HEK293 (cell line): ENCODE results near the gene GAS2L2.
A peak's percentile ranks its signal among the peaks of the same experiment; 100 is the strongest.

ENCODE experiments used
- ATF2 ChIP-seq: fragments of 450-650 bp; formaldehyde crosslinking; IDR thresholded peaks from 2 replicates; pipeline ENCODE4 v1.5.1; 2016; ENCODE audit warnings: missing biosample characterization, missing genetic modification characterization, low read depth
- GLIS1 ChIP-seq: fragments of 450-650 bp; formaldehyde crosslinking; IDR thresholded peaks from 2 replicates; pipeline ENCODE4 v1.5.1; 2016; ENCODE audit warnings: missing biosample characterization, missing genetic modification characterization
- HOXC10 ChIP-seq: sonication (generic); formaldehyde crosslinking; IDR thresholded peaks from 2 replicates; pipeline ENCODE4 v1.8.1; 2023; ENCODE audit warnings: mild to moderate bottlenecking, missing genetic modification reagents
- KLF9 ChIP-seq: fragments of 450-650 bp; formaldehyde crosslinking; IDR thresholded peaks from 2 replicates; pipeline ENCODE4 v1.5.1; 2016; ENCODE audit warnings: missing biosample characterization, missing genetic modification characterization, low read depth
- MYNN ChIP-seq: fragments of 450-650 bp; formaldehyde crosslinking; IDR thresholded peaks from 2 replicates; pipeline ENCODE4 v1.5.1; 2016; ENCODE audit warnings: missing biosample characterization, missing genetic modification characterization, borderline replicate concordance
- OSR2 ChIP-seq: fragments of 450-650 bp; formaldehyde crosslinking; IDR thresholded peaks from 2 replicates; pipeline ENCODE4 v1.5.1; 2016; ENCODE audit warnings: missing biosample characterization, missing genetic modification characterization
- PRDM4 ChIP-seq: fragments of 450-650 bp; formaldehyde crosslinking; IDR thresholded peaks from 2 replicates; pipeline ENCODE4 v1.5.1; 2017; ENCODE audit warnings: missing biosample characterization, missing genetic modification characterization
- RBAK ChIP-seq: fragments of 450-650 bp; formaldehyde crosslinking; IDR thresholded peaks from 2 replicates; pipeline ENCODE4 v1.5.1; 2016; ENCODE audit warnings: missing biosample characterization, missing genetic modification characterization
- SCRT2 ChIP-seq: fragments of 450-650 bp; formaldehyde crosslinking; IDR thresholded peaks from 2 replicates; pipeline ENCODE4 v1.5.1; 2016; ENCODE audit warnings: missing biosample characterization, missing genetic modification characterization
- WT1 ChIP-seq: fragments of 450-650 bp; formaldehyde crosslinking; IDR thresholded peaks from 2 replicates; pipeline ENCODE4 v1.5.1; 2016; ENCODE audit warnings: missing biosample characterization, missing genetic modification characterization
- ZBTB20 ChIP-seq: fragments of 450-650 bp; formaldehyde crosslinking; IDR thresholded peaks from 2 replicates; pipeline ENCODE4 v1.5.1; 2016; ENCODE audit warnings: missing biosample characterization, missing genetic modification characterization
- ZNF132 ChIP-seq: fragments of 450-650 bp; formaldehyde crosslinking; IDR thresholded peaks from 2 replicates; pipeline ENCODE4 v1.5.1; 2017; ENCODE audit warnings: missing biosample characterization, missing genetic modification characterization, borderline replicate concordance
- ZNF138 ChIP-seq: fragments of 450-650 bp; formaldehyde crosslinking; IDR thresholded peaks from 2 replicates; pipeline ENCODE4 v1.5.1; 2016; ENCODE audit warnings: missing biosample characterization, missing genetic modification characterization, borderline replicate concordance
- ZNF148 ChIP-seq: fragments of 450-650 bp; formaldehyde crosslinking; IDR thresholded peaks from 2 replicates; pipeline ENCODE4 v1.5.0; 2017; ENCODE audit warnings: missing biosample characterization, missing genetic modification characterization, borderline replicate concordance
- ZNF155 ChIP-seq: fragments of 450-650 bp; formaldehyde crosslinking; IDR thresholded peaks from 2 replicates; pipeline ENCODE4 v1.5.1; 2016; ENCODE audit warnings: missing biosample characterization, missing genetic modification characterization
- ZNF2 ChIP-seq: fragments of 450-650 bp; formaldehyde crosslinking; IDR thresholded peaks from 2 replicates; pipeline ENCODE4 v1.5.1; 2016; ENCODE audit warnings: missing biosample characterization, missing genetic modification characterization
- ZNF335 ChIP-seq: fragments of 450-650 bp; formaldehyde crosslinking; conservative IDR thresholded peaks from 2 replicates; pipeline ENCODE4 v1.5.1; 2016; ENCODE audit warnings: missing biosample characterization, missing genetic modification characterization
- ZNF350 ChIP-seq: fragments of 450-650 bp; formaldehyde crosslinking; IDR thresholded peaks from 2 replicates; pipeline ENCODE4 v1.5.0; 2017; ENCODE audit warnings: missing biosample characterization, mild to moderate bottlenecking, missing genetic modification characterization
- ZNF354C ChIP-seq: fragments of 450-650 bp; formaldehyde crosslinking; IDR thresholded peaks from 2 replicates; pipeline ENCODE4 v1.5.1; 2016; ENCODE audit warnings: missing biosample characterization, missing genetic modification characterization, low read depth, borderline replicate concordance
- ZNF37A ChIP-seq: fragments of 450-650 bp; IDR thresholded peaks from 2 replicates; pipeline ENCODE4 v1.5.1; 2018; ENCODE audit warnings: missing biosample characterization, missing genetic modification characterization
- ZNF391 ChIP-seq: fragments of 450-650 bp; formaldehyde crosslinking; IDR thresholded peaks from 2 replicates; pipeline ENCODE4 v1.5.1; 2016; ENCODE audit warnings: low read depth, missing biosample characterization, missing genetic modification characterization, borderline replicate concordance
- ZNF48 ChIP-seq: fragments of 450-650 bp; formaldehyde crosslinking; IDR thresholded peaks from 2 replicates; pipeline ENCODE4 v1.5.1; 2016; ENCODE audit warnings: missing biosample characterization, missing genetic modification characterization
- ZNF488 ChIP-seq: fragments of 450-650 bp; formaldehyde crosslinking; IDR thresholded peaks from 2 replicates; pipeline ENCODE4 v1.5.1; 2016; ENCODE audit warnings: missing biosample characterization, missing genetic modification characterization
- ZNF501 ChIP-seq: fragments of 450-650 bp; formaldehyde crosslinking; IDR thresholded peaks from 2 replicates; pipeline ENCODE4 v1.5.1; 2016; ENCODE audit warnings: missing biosample characterization, missing genetic modification characterization
- ZNF529 ChIP-seq: fragments of 450-650 bp; formaldehyde crosslinking; IDR thresholded peaks from 2 replicates; pipeline ENCODE4 v1.5.1; 2017; ENCODE audit warnings: missing genetic modification characterization, missing biosample characterization; ENCODE audit not compliant: insufficient replicate concordance
- ZNF544 ChIP-seq: fragments of 450-650 bp; formaldehyde crosslinking; IDR thresholded peaks from 2 replicates; pipeline ENCODE4 v1.5.0; 2017; ENCODE audit warnings: missing biosample characterization, missing genetic modification characterization
- ZNF558 ChIP-seq: fragments of 450-650 bp; formaldehyde crosslinking; IDR thresholded peaks from 2 replicates; pipeline ENCODE4 v1.5.1; 2016; ENCODE audit warnings: missing biosample characterization, missing genetic modification characterization
- ZNF585B ChIP-seq: fragments of 450-650 bp; formaldehyde crosslinking; IDR thresholded peaks from 2 replicates; pipeline ENCODE4 v1.5.1; 2016; ENCODE audit warnings: missing biosample characterization, missing genetic modification characterization
- ZNF629 ChIP-seq: fragments of 450-650 bp; formaldehyde crosslinking; IDR thresholded peaks from 2 replicates; pipeline ENCODE4 v1.5.1; 2017; ENCODE audit warnings: missing biosample characterization, missing genetic modification characterization
- ZNF645 ChIP-seq: fragments of 450-650 bp; formaldehyde crosslinking; IDR thresholded peaks from 2 replicates; pipeline ENCODE4; 2016; ENCODE audit warnings: missing biosample characterization, missing genetic modification characterization
- ZNF660 ChIP-seq: fragments of 450-650 bp; IDR thresholded peaks from 2 replicates; pipeline ENCODE4 v1.5.1; 2018; ENCODE audit warnings: missing biosample characterization, mild to moderate bottlenecking, missing genetic modification characterization
- ZNF76 ChIP-seq: fragments of 450-650 bp; formaldehyde crosslinking; IDR thresholded peaks from 2 replicates; pipeline ENCODE4; 2016; ENCODE audit warnings: low read depth, missing biosample characterization, missing genetic modification characterization, borderline replicate concordance
- ZNF777 ChIP-seq: fragments of 450-650 bp; formaldehyde crosslinking; IDR thresholded peaks from 2 replicates; pipeline ENCODE4 v1.5.1; 2017; ENCODE audit warnings: missing biosample characterization, missing genetic modification characterization, borderline replicate concordance
- ZXDB ChIP-seq: fragments of 450-650 bp; formaldehyde crosslinking; IDR thresholded peaks from 2 replicates; pipeline ENCODE4 v1.5.1; 2016; ENCODE audit warnings: missing biosample characterization, missing genetic modification characterization

Gene GAS2L2

GRCh38 chr17:35731239-35731916 lies 21.7 kb downstream of the GAS2L2 start, which contains the start of gene RASL10B (continued):
- TF ChIP-seq KLF9 (tag by site-specific recombination) (no peak), MYNN (tag by site-specific recombination) (no peak), SCRT2 (tag by site-specific recombination) (no peak), ZBTB20 (peak; percentile 65; the same call in 1 of the 2 replicates), ZNF501 (0 out of 2 replicates have a peak, but pooled peaks have one; percentile 19), ZNF660 (tag by site-specific recombination) (peak; percentile 77), ZNF585B (no peak), PRDM4 (tag by site-specific recombination) (no peak), ZNF391 (tag by site-specific recombination) (no peak), ZNF2 (no peak), ZNF335 (tag by site-specific recombination) (peak; percentile 52), ZNF132 (tag by site-specific recombination) (no peak), OSR2 (tag by site-specific recombination) (no peak), ZXDB (tag by site-specific recombination) (no peak), HOXC10 (CRISPR knock-in tag) (no peak), ZNF48 (no peak), ZNF37A (tag by site-specific recombination) (no peak), ATF2 (tag by site-specific recombination) (no peak), ZNF76 (tag by site-specific recombination) (no peak), ZNF148 (tag by site-specific recombination) (no peak), ZNF155 (tag by site-specific recombination) (no peak), ZNF544 (tag by site-specific recombination) (no peak), GLIS1 (tag by site-specific recombination) (peak; percentile 70), ZNF558 (tag by site-specific recombination) (no peak), WT1 (tag by site-specific recombination) (no peak), RBAK (tag by site-specific recombination) (no peak), ZNF488 (no peak), ZNF529 (tag by site-specific recombination) (no peak), ZNF629 (peak; percentile 27; the same call in 1 of the 2 replicates), ZNF350 (tag by site-specific recombination) (no peak), ZNF777 (tag by site-specific recombination) (no peak), ZNF354C (no peak), ZNF138 (tag by site-specific recombination) (no peak), ZNF645 (tag by site-specific recombination) (no peak)
